Astrocyte (in vitro differentiated cells and primary cell): ENCODE results near the gene HNRNPL.

Experiments
- EZH2 ChIP-seq: IDR thresholded peaks from 2 replicates; pipeline ENCODE4 v1.6.1; 2012; ENCODE audit warnings: mild to moderate bottlenecking, low read length, inconsistent platforms; ENCODE audit not compliant: insufficient read depth
- TF ChIP-seq, protein P1 (sequence below): IDR thresholded peaks from 2 replicates; pipeline ENCODE4 v1.5.1; 2011; ENCODE audit warnings: low read depth, mild to moderate bottlenecking, inconsistent platforms, low read length, moderate library complexity; ENCODE audit not compliant: insufficient read depth

DNA sequence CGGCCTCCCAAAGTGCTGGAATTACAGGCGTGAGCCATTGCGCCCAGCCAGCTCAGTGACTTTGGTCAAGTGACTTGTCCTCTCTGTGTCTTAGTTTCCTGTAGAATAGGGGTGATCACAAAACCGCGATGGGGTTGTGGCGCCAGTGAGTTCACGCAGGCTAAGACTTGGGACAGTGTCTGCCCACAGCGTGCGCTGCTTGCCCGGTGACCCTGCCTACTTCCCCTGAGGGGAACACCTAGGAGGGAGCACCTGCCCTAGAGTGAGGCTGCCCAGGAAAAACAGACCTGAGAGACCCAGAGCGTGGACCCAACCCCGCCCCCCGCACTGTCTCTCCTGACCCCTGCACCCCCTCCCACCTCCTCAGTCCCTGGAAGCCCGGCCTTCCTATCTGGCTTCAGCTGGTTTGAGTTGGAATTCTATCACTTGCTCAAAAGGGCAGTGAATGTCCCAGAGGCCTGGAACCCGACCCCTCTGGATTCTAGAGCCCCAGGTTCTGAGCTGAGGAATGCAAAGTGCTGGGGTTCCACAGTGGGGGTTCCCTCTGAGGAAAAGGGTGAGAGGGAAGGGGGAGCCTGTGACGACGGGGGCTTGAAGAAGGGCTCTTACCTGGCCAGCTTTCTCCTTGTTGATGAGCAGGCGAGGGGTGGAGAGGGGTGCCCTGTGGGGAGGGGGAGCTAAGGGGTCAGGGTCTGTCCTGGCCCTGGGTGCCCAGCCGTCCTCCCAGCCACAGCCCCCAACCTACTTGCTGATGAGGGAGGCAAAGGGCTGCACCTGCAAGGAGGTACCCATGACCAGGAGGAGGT lies 30.5 kb upstream of the HNRNPL start:
- TF ChIP-seq, protein P1, sequence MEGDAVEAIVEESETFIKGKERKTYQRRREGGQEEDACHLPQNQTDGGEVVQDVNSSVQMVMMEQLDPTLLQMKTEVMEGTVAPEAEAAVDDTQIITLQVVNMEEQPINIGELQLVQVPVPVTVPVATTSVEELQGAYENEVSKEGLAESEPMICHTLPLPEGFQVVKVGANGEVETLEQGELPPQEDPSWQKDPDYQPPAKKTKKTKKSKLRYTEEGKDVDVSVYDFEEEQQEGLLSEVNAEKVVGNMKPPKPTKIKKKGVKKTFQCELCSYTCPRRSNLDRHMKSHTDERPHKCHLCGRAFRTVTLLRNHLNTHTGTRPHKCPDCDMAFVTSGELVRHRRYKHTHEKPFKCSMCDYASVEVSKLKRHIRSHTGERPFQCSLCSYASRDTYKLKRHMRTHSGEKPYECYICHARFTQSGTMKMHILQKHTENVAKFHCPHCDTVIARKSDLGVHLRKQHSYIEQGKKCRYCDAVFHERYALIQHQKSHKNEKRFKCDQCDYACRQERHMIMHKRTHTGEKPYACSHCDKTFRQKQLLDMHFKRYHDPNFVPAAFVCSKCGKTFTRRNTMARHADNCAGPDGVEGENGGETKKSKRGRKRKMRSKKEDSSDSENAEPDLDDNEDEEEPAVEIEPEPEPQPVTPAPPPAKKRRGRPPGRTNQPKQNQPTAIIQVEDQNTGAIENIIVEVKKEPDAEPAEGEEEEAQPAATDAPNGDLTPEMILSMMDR: no peak
- TF ChIP-seq EZH2: no peak
